Panc1 (cell line): ENCODE results near the gene OR2H2. TPM values are rescaled to one million over a fixed set of nuclear protein-coding genes. Genes with fewer than 3 reads are reported as not detected.

Experiments used
- ATAC-seq: fragments of 200-7000 bp; cut with Tn5 transposase; 2 replicates; pipeline ENCODE4 v1.9.1; 2020; ENCODE audit warnings: mild to moderate bottlenecking, moderate library complexity
- BruUV-seq: library from RNA; stranded (reverse); fragments of 400-500 nt; replicated peaks from 2 replicates; lab custom pipeline; 2021; lab: Mats Ljungman, UMichigan
- CTCF ChIA-PET: fragments of 300-600 bp; sonication (Branson Sonifier 250); formaldehyde crosslinking; loops from one replicate; lab custom pipeline; 2022; ENCODE audit warnings: antibody characterized with exemption; lab: Charles Lee
- POLR2A ChIA-PET: fragments of 300-600 bp; sonication (Branson Sonifier 250); formaldehyde crosslinking; loops from one replicate; lab custom pipeline; 2022; ENCODE audit warnings: antibody characterized with exemption; lab: Charles Lee
- DNase-seq: peaks from one replicate; pipeline ENCODE4 v3.0.0-alpha.2; 2010; ENCODE audit warnings: low read depth, low spot score
- H3K27ac ChIP-seq: 2 replicates; pipeline ENCODE4 v1.5.1; 2011; ENCODE audit warnings: mild to moderate bottlenecking, low read length, inconsistent platforms
- H3K27me3 ChIP-seq: fragments of 200-500 bp; sonication (Bioruptor generic); 2 replicates; pipeline ENCODE4 v1.6.0; 2014; ENCODE audit warnings: low read length, inconsistent platforms; ENCODE audit not compliant: control insufficient read depth, insufficient read depth
- H3K36me3 ChIP-seq: fragments of 200-500 bp; sonication (Bioruptor generic); 2 replicates; pipeline ENCODE4 v1.5.1; 2014; ENCODE audit warnings: inconsistent platforms, mild to moderate bottlenecking, low read length, moderate library complexity; ENCODE audit not compliant: control insufficient read depth, insufficient read depth
- H3K4me1 ChIP-seq: 2 replicates; pipeline ENCODE4 v1.5.1; 2011; ENCODE audit warnings: inconsistent platforms, mild to moderate bottlenecking, low read length, moderate library complexity; ENCODE audit not compliant: control insufficient read depth, insufficient read depth
- H3K4me3 ChIP-seq, 2 experiments: 2 replicates each; pipeline ENCODE4 v1.5.1; 2011 to 2012; ENCODE audit warnings: low read depth in 2 of 2, low read length in 2 of 2, mild to moderate bottlenecking in 2 of 2, inconsistent platforms in 1 of 2, moderate library complexity in 1 of 2
- H3K9me3 ChIP-seq: fragments of 200-500 bp; sonication (Bioruptor generic); 2 replicates; pipeline ENCODE4 v1.5.1; 2014; ENCODE audit warnings: low read depth, mild to moderate bottlenecking, inconsistent platforms, low read length, moderate library complexity; ENCODE audit not compliant: control insufficient read depth, insufficient read depth
- CTCF ChIP-seq: fragments of 450-650 bp; IDR thresholded peaks from 2 replicates; pipeline ENCODE4 v1.5.1; 2017; ENCODE audit warnings: mild to moderate bottlenecking
- POLR2AphosphoS5 ChIP-seq: IDR thresholded peaks from 2 replicates; pipeline ENCODE4 v1.6.1; 2012; ENCODE audit warnings: mild to moderate bottlenecking, low read depth, low read length, moderate library complexity
- REST ChIP-seq, 2 experiments: IDR thresholded peaks; 2 replicates each; pipeline ENCODE4 v1.6.1; 2011 to 2012; ENCODE audit warnings: low read depth in 2 of 2, control low read depth in 1 of 2, low read length in 1 of 2, mild to moderate bottlenecking in 1 of 2, moderate library complexity in 1 of 2; ENCODE audit not compliant: insufficient read depth in 1 of 2
- SIN3A ChIP-seq: IDR thresholded peaks from 2 replicates; pipeline ENCODE4 v1.6.1; 2012; ENCODE audit warnings: low read depth, mild to moderate bottlenecking, low read length, moderate library complexity, borderline replicate concordance; ENCODE audit not compliant: insufficient read depth
- TCF7L2 ChIP-seq: IDR thresholded peaks from 2 replicates; pipeline ENCODE4 v1.6.1; 2011; ENCODE audit warnings: mild to moderate bottlenecking, low read depth, low read length, inconsistent platforms
- in situ Hi-C: cut with HindIII; loops from 2 replicates; pipeline ENCODE4 v1.10.0; 2016; ENCODE audit warnings: low sequenced_read_pairs, low pct_unique_long_range_greater_than_20kb
- intact Hi-C: fragments of 100-400 bp; cut with micrococcal nuclease; formaldehyde crosslinking; loops from one replicate; pipeline ENCODE4 v1.10.0; 2022; ENCODE audit not compliant: unreplicated experiment
- total RNA-seq: library from RNA; stranded (reverse); gene quantifications from one replicate; pipeline ENCODE4 v1.2.1, GENCODE V29; 2021; ENCODE audit not compliant: unreplicated experiment

OR2H2 gene
- total RNA-seq, 1 experiment from 2014 or later: not detected

GRCh38 chr6:29590218-29590808, 5.4 kb downstream of the OR2H2 start:
- no peak for DNase-seq
- ATAC-seq: no peak
- intact Hi-C loops (no loop called here), in situ Hi-C loops (no loop called here)
- ChIA-PET CTCF (no interaction called here), POLR2A (no interaction called here)
- Histone ChIP-seq H3K4me1 (no peaks in the 10 kb centered on the region), H3K9me3 (no peaks in the 10 kb centered on the region), H3K27ac (no peak overlapping the region), H3K36me3 (no peaks in the 10 kb centered on the region), H3K27me3 (peaks cover 8% of the 10 kb centered on the region), H3K4me3 (no peak overlapping the region)
- BruUV-seq: no TSS peak
- TF ChIP-seq REST (IDR thresholded peaks at IDR 0.05; ENCODE audit: insufficient read depth in 1 of 2, low read depth in 2 of 2, low read length in 1 of 2) (no peak), POLR2AphosphoS5 (no peak), CTCF (no peak), SIN3A (no peak), TCF7L2 (no peak)

- POLR2A ChIA-PET: no interaction called here
- DNase-seq (no peak), ATAC-seq (no peak)
- Histone ChIP-seq H3K4me3 (no peak overlapping the region), H3K9me3 (no peaks in the 10 kb centered on the region), H3K4me1 (no peaks in the 10 kb centered on the region), H3K27ac (no peak overlapping the region), H3K27me3 (peaks cover 8% of the 10 kb centered on the region), H3K36me3 (no peaks in the 10 kb centered on the region)
- CTCF ChIA-PET: no interaction called here
- intact Hi-C loops (no loop called here), in situ Hi-C loops (no loop called here)
- no TSS peak for BruUV-seq
- TF ChIP-seq CTCF (no peak), POLR2AphosphoS5 (no peak), TCF7L2 (no peak), REST (IDR thresholded peaks at IDR 0.05; ENCODE audit: insufficient read depth in 1 of 2, low read depth in 2 of 2, low read length in 1 of 2) (no peak), SIN3A (no peak)
Observed at GRCh38 chr6:29591677-29592076, 6.8 kb downstream of the OR2H2 start.
